WERI-Rb-1 (cell line): Measurements from ENCODE around the gene PITX2.

ENCODE experiments used
- DNase-seq: peaks from one replicate; pipeline ENCODE4 v3.0.0-alpha.2; 2020
- H3K27ac ChIP-seq: fragments of 250-450 bp; sonication (Bioruptor Pico); 2 replicates; pipeline ENCODE4 v1.5.1; 2020; ENCODE audit warnings: mild to moderate bottlenecking, moderate library complexity
- H3K27me3 ChIP-seq: fragments of 250-450 bp; sonication (Bioruptor Pico); 2 replicates; pipeline ENCODE4 v1.5.1; 2021; ENCODE audit warnings: mild to moderate bottlenecking, low read depth, moderate library complexity; ENCODE audit not compliant: insufficient read depth, severe bottlenecking
- H3K36me3 ChIP-seq: fragments of 250-450 bp; sonication (Bioruptor Pico); 2 replicates; pipeline ENCODE4 v1.5.1; 2020; ENCODE audit warnings: mild to moderate bottlenecking, moderate library complexity
- H3K4me3 ChIP-seq: 2 replicates; pipeline ENCODE4 v1.5.1; 2011; ENCODE audit warnings: low read depth, mild to moderate bottlenecking, control low read depth, low read length
- H3K9me3 ChIP-seq: fragments of 250-450 bp; sonication (Bioruptor Pico); 2 replicates; pipeline ENCODE4 v1.5.1; 2021; ENCODE audit warnings: mild to moderate bottlenecking, moderate library complexity; ENCODE audit not compliant: severe bottlenecking
- CTCF ChIP-seq: IDR thresholded peaks from 2 replicates; pipeline ENCODE4 v1.5.1; 2011; ENCODE audit warnings: low read depth, mild to moderate bottlenecking, control low read depth, inconsistent platforms, low read length

PITX2 gene

GRCh38 chr4:110616238-110617074, 6.4 kb downstream of the PITX2 start:
- Histone ChIP-seq H3K9me3 (peaks cover 22% of the 10 kb centered on the region), H3K4me3 (no peak overlapping the region), H3K27ac (no peak overlapping the region), H3K36me3 (no peaks in the 10 kb centered on the region), H3K27me3 (peaks cover 100% of the 10 kb centered on the region)
- TF ChIP-seq CTCF = no peak
- DNase-seq = no peak

- no peak for DNase-seq
- Histone ChIP-seq H3K27me3 (peaks cover 100% of the 10 kb centered on the region), H3K4me3 (no peak overlapping the region), H3K27ac (no peak overlapping the region), H3K36me3 (no peaks in the 10 kb centered on the region), H3K9me3 (peaks cover 24% of the 10 kb centered on the region)
- TF ChIP-seq CTCF = no peak
Observed at GRCh38 chr4:110615353-110616237, 7.3 kb downstream of the PITX2 start.

- DNase-seq = no peak
- Histone ChIP-seq H3K27ac (no peak overlapping the region), H3K4me3 (no peak overlapping the region), H3K36me3 (no peaks in the 10 kb centered on the region), H3K27me3 (peaks cover 99% of the 10 kb centered on the region), H3K9me3 (peaks cover 24% of the 10 kb centered on the region)
- TF ChIP-seq CTCF = no peak
Observed at GRCh38 chr4:110614976-110615352, 7.9 kb downstream of the PITX2 start.

- Histone ChIP-seq H3K27me3 (peaks cover 98% of the 10 kb centered on the region), H3K36me3 (no peaks in the 10 kb centered on the region), H3K9me3 (peaks cover 24% of the 10 kb centered on the region), H3K27ac (no peak overlapping the region), H3K4me3 (no peak overlapping the region)
- DNase-seq = no peak
- no peak for TF ChIP-seq CTCF
Observed at GRCh38 chr4:110614173-110614963, 8.5 kb downstream of the PITX2 start.

- Histone ChIP-seq H3K27ac (no peak overlapping the region), H3K27me3 (peaks cover 98% of the 10 kb centered on the region), H3K4me3 (no peak overlapping the region), H3K36me3 (no peaks in the 10 kb centered on the region), H3K9me3 (peaks cover 24% of the 10 kb centered on the region)
- DNase-seq = no peak
- no peak for TF ChIP-seq CTCF
Observed at GRCh38 chr4:110613745-110614144, 9.1 kb downstream of the PITX2 start.
